HG03064 (cell line): Measurements from ENCODE around the gene CLCA4.
"Not testable (repeated sequence)": the region's sequence is repeated elsewhere in the genome, so short reads cannot be mapped to it uniquely, and the experiment has no call there.

Experiments
- ATAC-seq: cut with Tn5 transposase; IDR thresholded peaks from one replicate; pipeline ENCODE4 v1.9.1; 2021; ENCODE audit warnings: low read depth; ENCODE audit not compliant: unreplicated experiment

The CLCA4 gene

GRCh38 chr1:86546787-86547221 is at the start of gene CLCA4:
CLCA4 (plus strand) TSS chr1:86547078; CDS start chr1:86547120, 42 bp downstream.
- ATAC-seq, result no peak

GRCh38 chr1:86498281-86498680 is 48.6 kb upstream of the CLCA4 start:
- ATAC-seq, result no peak

GRCh38 chr1:86499987-86500593 is 46.8 kb upstream of the CLCA4 start:
- peak; percentile 40 for ATAC-seq

- ATAC-seq, result no peak
These were observed 46.2 kb upstream of the CLCA4 start for GRCh38 chr1:86500714-86501113.

- not testable (repeated sequence) for ATAC-seq
These were observed 44.7 kb upstream of the CLCA4 start for GRCh38 chr1:86502125-86502646.

GRCh38 chr1:86502721-86503405 is 44.0 kb upstream of the CLCA4 start:
- no peak for ATAC-seq

- ATAC-seq, result no peak
These were observed 43.3 kb upstream of the CLCA4 start for GRCh38 chr1:86503406-86504136.

- no peak for ATAC-seq
These were observed 42.8 kb upstream of the CLCA4 start for GRCh38 chr1:86504137-86504479.

GRCh38 chr1:86504895-86505563 is 41.8 kb upstream of the CLCA4 start:
- ATAC-seq, result no peak

GRCh38 chr1:86505564-86505902 is 41.3 kb upstream of the CLCA4 start:
- ATAC-seq, result no peak

- ATAC-seq, result no peak
These were observed 38.8 kb upstream of the CLCA4 start for GRCh38 chr1:86507935-86508582.

GRCh38 chr1:86508583-86508969 is 38.3 kb upstream of the CLCA4 start:
- no peak for ATAC-seq

- ATAC-seq, result no peak
These were observed 31.3 kb upstream of the CLCA4 start for GRCh38 chr1:86515597-86515996.

- no peak for ATAC-seq
These were observed 30.5 kb upstream of the CLCA4 start for GRCh38 chr1:86516335-86516734.

- no peak for ATAC-seq
These were observed 29.5 kb upstream of the CLCA4 start for GRCh38 chr1:86517336-86517735.

- ATAC-seq, result no peak
These were observed 25.9 kb upstream of the CLCA4 start for GRCh38 chr1:86520789-86521521.

- ATAC-seq, result no peak
These were observed 25.4 kb upstream of the CLCA4 start for GRCh38 chr1:86521522-86521891.

GRCh38 chr1:86522240-86522639 is 24.6 kb upstream of the CLCA4 start:
- ATAC-seq, result no peak

GRCh38 chr1:86523670-86524354 is 23.1 kb upstream of the CLCA4 start:
- ATAC-seq, result no peak
